ENCODE data around the gene WNT5A. TPM values are rescaled to one million over a fixed set of nuclear protein-coding genes. Genes with fewer than 3 reads are reported as not detected.

Gene WNT5A
- total and polyA plus RNA-seq, 2 donors (not counting 1 experiment from before 2014, with no cell fraction given), result not detected

DNA sequence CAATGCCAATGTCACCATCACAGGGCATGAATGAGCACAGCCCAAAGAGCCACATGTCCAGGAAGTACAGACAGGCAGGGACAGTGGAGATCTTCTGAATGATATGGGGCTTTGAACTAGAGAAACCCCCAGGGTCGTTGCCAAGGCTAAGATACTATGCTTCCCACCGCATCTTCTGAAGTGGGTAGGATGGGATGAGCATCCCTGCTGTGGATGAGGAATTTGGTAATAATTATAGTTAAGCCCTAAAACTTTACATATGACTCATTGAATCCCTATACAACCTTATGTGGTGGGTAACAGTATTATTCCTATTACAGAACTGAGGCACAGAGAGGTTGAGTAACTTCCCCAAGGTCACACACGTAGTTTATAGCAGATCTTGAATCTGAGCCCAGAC is 44.2 kb downstream of the WNT5A start:
- no peaks in the 10 kb centered on the region for H3K4me1 ChIP-seq (ENCODE audit: control insufficient read depth in 2 of 2, insufficient read depth in 2 of 2, low read length in 2 of 2)
- peaks cover 3% of the 10 kb centered on the region for H3K27me3 Mint-ChIP-seq
- DNase-seq, result no peak
- TF ChIP-seq EZH2 (IDR thresholded peaks at IDR 0.05; ENCODE audit: borderline replicate concordance, insufficient read depth, low read depth, low read length, poor library complexity, severe bottlenecking), result no peak
- TF ChIP-seq, protein P1, sequence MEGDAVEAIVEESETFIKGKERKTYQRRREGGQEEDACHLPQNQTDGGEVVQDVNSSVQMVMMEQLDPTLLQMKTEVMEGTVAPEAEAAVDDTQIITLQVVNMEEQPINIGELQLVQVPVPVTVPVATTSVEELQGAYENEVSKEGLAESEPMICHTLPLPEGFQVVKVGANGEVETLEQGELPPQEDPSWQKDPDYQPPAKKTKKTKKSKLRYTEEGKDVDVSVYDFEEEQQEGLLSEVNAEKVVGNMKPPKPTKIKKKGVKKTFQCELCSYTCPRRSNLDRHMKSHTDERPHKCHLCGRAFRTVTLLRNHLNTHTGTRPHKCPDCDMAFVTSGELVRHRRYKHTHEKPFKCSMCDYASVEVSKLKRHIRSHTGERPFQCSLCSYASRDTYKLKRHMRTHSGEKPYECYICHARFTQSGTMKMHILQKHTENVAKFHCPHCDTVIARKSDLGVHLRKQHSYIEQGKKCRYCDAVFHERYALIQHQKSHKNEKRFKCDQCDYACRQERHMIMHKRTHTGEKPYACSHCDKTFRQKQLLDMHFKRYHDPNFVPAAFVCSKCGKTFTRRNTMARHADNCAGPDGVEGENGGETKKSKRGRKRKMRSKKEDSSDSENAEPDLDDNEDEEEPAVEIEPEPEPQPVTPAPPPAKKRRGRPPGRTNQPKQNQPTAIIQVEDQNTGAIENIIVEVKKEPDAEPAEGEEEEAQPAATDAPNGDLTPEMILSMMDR (IDR thresholded peaks at IDR 0.05), result no peak
- H3K9me3 Mint-ChIP-seq (ENCODE audit: insufficient read depth), result no peaks in the 10 kb centered on the region
- intact Hi-C loops (cut with micrococcal nuclease), result no loop called here
- H3K79me2 ChIP-seq (ENCODE audit: control insufficient read depth, insufficient read depth, low read length), result no peaks in the 10 kb centered on the region
- no peaks in the 10 kb centered on the region for H3K36me3 ChIP-seq (replicated peaks in 1 of 2; ENCODE audit: control extremely low read depth in 1 of 2, control insufficient read depth in 1 of 2, extremely low read depth in 1 of 2, insufficient read depth in 2 of 2, low read length in 1 of 2)
- no peak overlapping the region for H3K4me2 ChIP-seq (replicated peaks; ENCODE audit: low read depth, low read length, poor library complexity, severe bottlenecking)
- H3K27ac Mint-ChIP-seq, result no peak overlapping the region
- WGBS (ENCODE audit: insufficient coverage), result 59% methylated on average over 2 of the region's 3 CpGs
- ChIA-PET CTCF (no interaction called here), POLR2A (no interaction called here)
- H3K27me3 ChIP-seq (replicated peaks in 1 of 4; ENCODE audit: control extremely low read depth in 1 of 4, control insufficient read depth in 3 of 4, insufficient read depth in 4 of 4, low read length in 3 of 4), result no peaks in the 10 kb centered on the region
- no peak for ATAC-seq (ENCODE audit: low read depth)
- no peak overlapping the region for H2AFZ ChIP-seq (ENCODE audit: insufficient read depth, low read depth, low read length, poor library complexity, severe bottlenecking)
- no peaks in the 10 kb centered on the region for H4K20me1 ChIP-seq (ENCODE audit: control insufficient read depth, insufficient read depth, low read length, poor library complexity, severe bottlenecking)
- no peak overlapping the region for H3K27ac ChIP-seq (ENCODE audit: low read length in 2 of 2)
- peaks cover 0 to 3% (median 0%) of the 10 kb centered on the region in 3 donors for H3K9me3 ChIP-seq (ENCODE audit: control extremely low read depth in 1 of 3, control insufficient read depth in 2 of 3, insufficient read depth in 1 of 3, low read length in 2 of 3)
- H3K4me1 Mint-ChIP-seq, result no peaks in the 10 kb centered on the region
- H3K4me3 ChIP-seq (ENCODE audit: control extremely low read depth in 1 of 5, extremely low read depth in 1 of 5, insufficient read depth in 1 of 5, low read depth in 2 of 5, low read length in 4 of 5), result no peak overlapping the region
- no peak overlapping the region for H3K4me3 Mint-ChIP-seq
- H3K9ac ChIP-seq (ENCODE audit: low read length), result no peak overlapping the region

DNA sequence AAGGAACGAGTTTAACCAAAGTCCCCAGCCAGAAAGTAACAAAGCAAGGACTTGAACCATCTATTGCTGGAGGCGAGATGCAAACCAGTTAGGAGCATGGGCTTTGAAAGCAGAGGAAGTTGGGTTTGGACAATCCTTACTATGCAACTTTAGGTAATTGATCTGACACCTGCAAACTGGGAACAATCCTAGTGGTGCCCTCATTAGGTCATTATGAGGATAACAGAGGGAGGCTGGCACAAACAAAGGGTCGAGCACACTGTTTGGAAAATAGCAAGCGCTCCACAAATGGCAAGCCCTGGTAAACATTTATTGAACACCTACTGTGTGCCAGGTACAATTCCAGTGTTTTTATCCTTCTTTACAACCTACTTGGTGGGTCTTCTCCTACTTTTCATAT is 45.6 kb downstream of the WNT5A start:
- H3K27me3 ChIP-seq (replicated peaks in 1 of 4; ENCODE audit: control extremely low read depth in 1 of 4, control insufficient read depth in 3 of 4, insufficient read depth in 4 of 4, low read length in 3 of 4), result no peaks in the 10 kb centered on the region
- no peaks in the 10 kb centered on the region for H3K4me1 Mint-ChIP-seq
- H3K79me2 ChIP-seq (ENCODE audit: control insufficient read depth, insufficient read depth, low read length), result no peaks in the 10 kb centered on the region
- no peak overlapping the region for H3K27ac Mint-ChIP-seq
- ATAC-seq (ENCODE audit: low read depth) (no peak), DNase-seq (no peak)
- no peaks in the 10 kb centered on the region for H4K20me1 ChIP-seq (ENCODE audit: control insufficient read depth, insufficient read depth, low read length, poor library complexity, severe bottlenecking)
- no peak overlapping the region for H3K4me3 ChIP-seq (ENCODE audit: control extremely low read depth in 1 of 5, extremely low read depth in 1 of 5, insufficient read depth in 1 of 5, low read depth in 2 of 5, low read length in 4 of 5)
- CTCF ChIA-PET, result no interaction called here
- no peaks in the 10 kb centered on the region for H3K36me3 ChIP-seq (replicated peaks in 1 of 2; ENCODE audit: control extremely low read depth in 1 of 2, control insufficient read depth in 1 of 2, extremely low read depth in 1 of 2, insufficient read depth in 2 of 2, low read length in 1 of 2)
- WGBS (ENCODE audit: insufficient coverage), result 81% methylated on average over 2 of the region's 4 CpGs
- H3K9me3 Mint-ChIP-seq (ENCODE audit: insufficient read depth), result no peaks in the 10 kb centered on the region
- no peaks in the 10 kb centered on the region for H3K27me3 Mint-ChIP-seq
- TF ChIP-seq, protein P1 (IDR thresholded peaks at IDR 0.05), result no peak
- TF ChIP-seq EZH2 (IDR thresholded peaks at IDR 0.05; ENCODE audit: borderline replicate concordance, insufficient read depth, low read depth, low read length, poor library complexity, severe bottlenecking), result no peak
- intact Hi-C loops (cut with micrococcal nuclease), result no loop called here
- H3K4me1 ChIP-seq (ENCODE audit: control insufficient read depth in 2 of 2, insufficient read depth in 2 of 2, low read length in 2 of 2), result no peaks in the 10 kb centered on the region
- no peak overlapping the region for H3K4me2 ChIP-seq (replicated peaks; ENCODE audit: low read depth, low read length, poor library complexity, severe bottlenecking)
- H3K27ac ChIP-seq (ENCODE audit: low read length in 2 of 2), result no peak overlapping the region
- H2AFZ ChIP-seq (ENCODE audit: insufficient read depth, low read depth, low read length, poor library complexity, severe bottlenecking), result no peak overlapping the region
- POLR2A ChIA-PET, result no interaction called here
- peaks cover 0 to 3% (median 0%) of the 10 kb centered on the region in 3 donors for H3K9me3 ChIP-seq (ENCODE audit: control extremely low read depth in 1 of 3, control insufficient read depth in 2 of 3, insufficient read depth in 1 of 3, low read length in 2 of 3)
- H3K4me3 Mint-ChIP-seq, result no peak overlapping the region
- H3K9ac ChIP-seq (ENCODE audit: low read length), result no peak overlapping the region
